Measurements from ENCODE around the gene KLHL29.

KLHL29 gene

DNA sequence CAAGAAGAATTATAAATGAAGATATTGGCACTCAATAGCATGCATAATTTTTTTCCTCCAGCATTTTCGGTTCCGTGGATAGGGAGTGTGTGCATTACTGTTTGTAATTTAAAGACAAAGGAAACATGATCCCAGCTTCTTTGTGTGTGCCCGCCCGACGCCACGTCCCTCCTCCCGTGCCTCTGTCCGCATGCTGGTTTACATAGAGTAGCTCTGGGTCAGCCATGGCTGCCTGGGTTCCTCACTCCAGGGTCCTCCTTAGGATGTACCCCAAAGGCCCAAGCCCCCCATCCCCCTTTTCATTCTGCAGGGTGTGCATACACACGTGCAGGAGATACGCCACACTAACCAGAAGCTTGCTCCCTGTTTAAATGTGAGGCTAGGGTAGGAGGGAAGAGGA lies 214.7 kb downstream of the KLHL29 start:
- DNase-seq: no peak

DNA sequence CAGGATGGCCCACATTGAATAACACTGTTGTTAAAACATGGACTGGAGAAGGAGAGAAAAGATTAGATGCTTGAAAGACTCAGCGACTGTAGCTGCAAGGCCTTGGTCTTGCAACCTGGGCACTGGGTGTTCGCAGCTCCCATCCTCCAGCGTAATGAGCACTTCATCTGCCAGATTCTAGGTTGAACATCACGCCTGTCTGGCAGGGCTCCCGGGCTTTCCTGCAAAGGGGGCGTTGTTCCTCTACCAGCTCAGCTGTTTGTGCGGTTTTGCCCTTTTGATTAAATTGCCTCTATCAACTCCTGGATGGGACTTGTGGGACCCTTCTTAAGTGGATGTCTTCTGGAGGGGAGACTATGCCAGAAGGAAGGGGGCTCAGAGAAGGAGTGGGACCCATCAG lies 215.4 kb downstream of the KLHL29 start:
- DNase-seq: no peak

DNA sequence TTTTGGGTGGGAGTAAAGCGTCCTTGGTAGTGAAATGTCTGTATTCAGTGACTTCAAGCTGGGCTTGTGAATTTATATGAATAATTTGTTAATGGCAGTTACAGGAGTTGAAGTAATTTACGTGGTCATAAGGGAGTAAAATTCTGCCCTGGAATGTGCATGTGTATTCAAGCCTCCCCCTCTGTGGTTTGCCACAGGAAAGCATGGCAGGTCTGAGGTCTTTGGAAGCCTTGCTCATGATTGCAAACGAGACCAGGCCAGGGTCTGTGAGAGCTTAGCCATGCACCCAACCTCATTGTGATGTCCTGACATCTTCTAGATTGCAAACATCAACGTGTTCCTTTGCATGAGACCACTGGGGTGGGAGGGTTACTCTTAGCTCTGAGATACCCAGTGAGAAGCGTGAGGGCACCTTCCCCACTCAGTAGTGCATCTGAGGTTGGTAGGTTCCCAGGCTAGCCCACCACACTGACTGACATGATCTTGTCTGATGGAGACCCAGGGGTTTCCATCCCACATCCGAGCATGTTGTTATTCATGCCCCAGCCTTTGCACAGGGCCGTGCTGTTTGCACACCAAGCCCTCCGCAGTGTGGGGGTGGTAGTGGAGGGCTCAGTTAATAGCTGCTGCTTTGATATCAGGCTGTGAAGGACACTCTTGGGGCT lies 216.5 kb downstream of the KLHL29 start:
- DNase-seq: no peak

DNA sequence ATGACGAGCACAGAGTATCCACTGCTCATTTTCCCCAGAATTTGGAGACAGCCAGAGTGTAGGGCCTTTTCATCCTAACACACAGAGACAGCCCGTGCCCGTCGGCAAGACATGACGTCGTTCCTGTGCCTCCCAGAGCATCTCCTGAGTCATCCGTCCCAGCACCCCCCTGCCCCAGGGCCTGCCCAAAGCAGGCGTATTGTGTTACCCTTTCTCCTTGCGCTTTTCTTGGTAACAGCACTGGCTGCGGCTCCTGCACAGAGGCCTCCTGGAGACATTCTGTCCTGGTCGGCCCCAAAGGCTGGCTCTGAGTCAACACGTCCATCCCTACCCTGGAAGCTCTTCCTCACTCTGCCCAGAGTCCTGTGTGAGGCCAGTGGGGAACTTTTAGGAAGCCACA lies 217.1 kb downstream of the KLHL29 start:
- DNase-seq: no peak

DNA sequence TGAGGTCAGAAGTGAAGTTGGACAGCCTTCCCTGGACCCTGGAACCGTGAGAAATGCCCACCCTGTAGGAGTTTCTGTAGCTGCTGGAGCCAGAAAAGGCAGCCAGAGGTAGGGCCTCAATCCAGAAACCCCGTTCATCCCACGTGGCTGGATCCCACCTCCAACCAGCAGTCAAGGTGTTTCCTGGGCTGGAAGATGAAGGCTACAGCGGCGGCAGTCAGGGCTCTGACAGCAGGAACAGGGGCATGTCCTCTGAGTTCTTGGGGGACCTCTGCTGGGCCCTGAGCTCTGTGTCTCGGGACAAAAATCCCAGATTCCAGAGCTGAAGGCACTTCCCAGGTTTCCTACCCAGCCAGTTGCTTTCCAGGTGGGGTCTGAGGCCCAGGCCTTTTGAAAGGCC lies 218.2 kb downstream of the KLHL29 start:
- DNase-seq: no peak

DNA sequence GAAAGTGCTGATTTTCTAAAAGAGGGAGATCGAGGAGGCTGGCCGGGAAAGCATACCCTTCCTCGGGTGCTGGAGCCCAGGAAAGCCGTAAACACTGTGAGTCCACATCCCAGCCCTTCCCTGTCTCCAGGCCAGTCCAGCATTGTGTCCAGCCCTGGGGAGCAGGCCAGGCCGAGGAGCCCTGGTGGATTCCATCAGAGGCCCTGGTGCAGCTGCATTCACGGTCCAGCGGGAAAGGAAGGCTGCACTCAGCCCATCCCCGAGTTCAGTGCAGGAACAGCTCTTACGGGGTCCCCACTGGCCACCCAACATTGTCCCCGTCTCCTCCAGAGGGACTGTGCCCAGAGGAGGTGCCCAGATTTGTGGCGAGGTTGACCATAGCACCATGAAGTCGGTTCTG lies 218.6 kb downstream of the KLHL29 start:
- DNase-seq: no peak

DNA sequence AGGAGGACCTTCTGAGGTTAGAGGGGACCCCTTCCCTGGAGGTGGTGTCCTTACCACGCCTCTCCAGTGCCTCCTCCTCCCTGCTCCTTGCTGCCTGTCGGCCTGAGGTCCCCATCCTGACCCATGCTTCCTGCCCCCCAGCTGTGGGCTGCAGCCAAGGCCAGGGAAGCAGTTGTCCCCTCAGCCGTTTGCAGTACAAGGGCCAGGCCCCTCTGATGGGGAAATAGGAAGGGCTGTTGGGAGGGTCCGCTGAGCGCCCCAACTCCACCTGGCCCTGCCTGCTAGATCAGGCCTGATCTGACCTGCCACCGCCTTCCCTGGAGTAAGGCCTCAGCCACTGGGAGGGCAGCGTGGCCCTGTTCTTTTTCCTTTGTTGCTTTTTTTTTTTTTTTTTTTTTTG lies 219.8 kb downstream of the KLHL29 start:
- DNase-seq: no peak

DNA sequence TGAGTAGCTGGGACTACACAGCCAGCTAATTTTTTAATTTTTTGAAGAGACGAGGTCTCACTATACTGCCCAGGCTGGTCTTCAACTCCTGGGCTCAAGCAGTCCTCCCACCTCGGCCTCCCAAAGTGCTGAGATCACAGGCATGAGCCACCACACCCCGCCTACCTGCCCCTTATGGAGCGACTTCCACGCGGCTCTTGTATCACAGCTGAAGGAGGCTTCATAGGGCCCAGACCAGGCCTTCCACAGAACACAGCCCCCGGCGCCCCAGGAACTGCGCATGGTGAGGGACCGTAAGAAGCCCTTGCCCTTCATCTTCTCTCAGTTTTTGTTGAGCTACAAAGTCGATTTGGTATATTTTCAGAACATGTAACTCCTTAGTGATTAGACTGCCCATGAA lies 220.3 kb downstream of the KLHL29 start:
- no peak for DNase-seq

DNA sequence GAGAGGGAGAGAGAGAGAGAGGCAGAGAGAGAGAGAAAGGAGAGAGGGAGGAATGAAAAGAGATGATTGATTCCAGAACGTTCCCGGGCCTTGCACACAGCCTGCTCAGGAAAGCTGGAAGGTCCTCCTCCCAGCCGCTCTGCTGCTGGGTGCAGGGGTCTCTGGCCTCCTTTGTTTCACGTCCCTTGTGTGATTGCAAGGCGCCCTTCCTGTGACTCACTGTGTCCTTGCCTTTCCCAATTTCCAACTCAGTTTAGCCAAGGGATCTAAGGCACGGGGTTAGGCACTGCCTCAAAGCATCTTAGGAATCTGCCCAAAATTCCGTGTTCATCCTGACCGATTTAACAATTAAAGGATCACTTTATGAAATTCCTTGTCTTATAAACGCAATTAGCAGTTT lies 221.2 kb downstream of the KLHL29 start:
- no peak for DNase-seq

DNA sequence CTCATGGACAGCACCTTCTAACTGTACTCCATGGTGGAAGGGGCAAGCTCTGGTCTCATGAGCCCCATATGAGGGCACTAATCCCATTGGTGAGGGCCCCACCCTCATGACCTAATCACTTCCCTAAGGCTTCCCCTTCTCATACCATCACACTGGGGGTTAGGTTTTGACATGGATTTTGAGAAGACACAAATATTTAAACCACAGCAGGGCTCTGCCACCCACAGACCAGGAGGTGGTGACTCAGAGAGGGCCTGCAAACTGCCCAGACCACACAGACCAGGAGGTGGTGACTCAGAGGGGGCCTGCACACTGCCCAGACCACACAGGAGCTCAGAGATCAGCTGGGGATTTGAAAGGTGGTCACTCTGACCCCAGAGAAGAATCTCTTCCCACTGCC lies 222.0 kb downstream of the KLHL29 start:
- DNase-seq: no peak

DNA sequence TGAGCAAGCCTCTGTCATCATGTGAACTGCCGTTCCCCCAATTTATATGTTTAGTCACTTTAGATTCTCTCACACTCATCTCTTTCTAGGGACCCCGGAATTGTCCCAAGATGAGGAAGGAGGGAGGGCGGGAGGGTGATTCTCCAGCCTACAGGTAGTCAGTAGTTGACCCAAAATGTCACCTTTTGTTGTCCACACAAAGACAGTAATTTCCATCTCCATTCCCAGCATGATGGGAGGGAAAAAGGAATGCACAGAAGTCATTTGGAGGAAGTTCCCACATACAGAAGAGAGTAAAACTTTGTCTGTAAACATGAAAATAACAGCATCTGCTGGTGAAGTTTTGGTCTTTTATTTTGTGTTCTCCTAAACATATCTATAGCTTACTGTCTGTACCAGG lies 222.9 kb downstream of the KLHL29 start:
- no peak for DNase-seq

DNA sequence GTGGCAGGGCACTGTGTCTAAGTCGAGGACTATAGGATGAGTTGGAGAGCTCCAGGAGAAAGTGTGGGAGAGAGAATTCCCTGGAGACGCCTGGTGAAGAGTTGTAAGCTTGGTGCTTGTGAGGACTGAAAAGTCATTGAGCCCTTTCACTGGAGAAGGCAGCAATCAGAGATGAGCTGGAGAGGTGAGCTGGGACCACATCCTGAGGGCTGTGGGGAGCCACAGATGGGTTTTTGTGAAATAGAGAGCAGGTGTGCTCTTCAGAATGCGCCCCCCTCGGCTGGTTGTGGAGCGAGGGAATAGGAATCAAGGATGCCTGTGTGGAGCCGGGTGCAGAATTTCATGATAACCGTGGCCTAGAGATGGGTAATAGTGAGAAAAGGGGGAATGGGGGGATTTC lies 224.3 kb downstream of the KLHL29 start:
- no peak for DNase-seq

DNA sequence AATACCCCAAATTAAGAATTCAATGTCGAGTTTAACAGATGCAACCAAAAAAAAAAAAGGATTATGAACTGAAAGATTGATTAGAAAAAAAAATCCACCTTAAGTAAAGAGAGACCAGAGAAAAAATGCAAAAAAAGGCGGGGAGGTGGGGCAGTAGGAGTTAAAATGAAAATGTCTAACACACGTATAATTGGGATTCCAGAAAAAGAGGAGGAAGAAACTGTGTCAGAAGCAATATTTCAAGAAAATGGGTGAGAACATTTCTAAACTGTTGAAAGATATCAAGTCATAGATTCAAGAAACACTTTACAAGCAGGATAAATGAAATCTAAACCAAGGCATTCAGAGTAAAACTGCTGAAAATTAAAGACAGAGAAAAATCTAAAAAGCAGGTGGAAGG lies 226.9 kb downstream of the KLHL29 start:
- no peak for DNase-seq

DNA sequence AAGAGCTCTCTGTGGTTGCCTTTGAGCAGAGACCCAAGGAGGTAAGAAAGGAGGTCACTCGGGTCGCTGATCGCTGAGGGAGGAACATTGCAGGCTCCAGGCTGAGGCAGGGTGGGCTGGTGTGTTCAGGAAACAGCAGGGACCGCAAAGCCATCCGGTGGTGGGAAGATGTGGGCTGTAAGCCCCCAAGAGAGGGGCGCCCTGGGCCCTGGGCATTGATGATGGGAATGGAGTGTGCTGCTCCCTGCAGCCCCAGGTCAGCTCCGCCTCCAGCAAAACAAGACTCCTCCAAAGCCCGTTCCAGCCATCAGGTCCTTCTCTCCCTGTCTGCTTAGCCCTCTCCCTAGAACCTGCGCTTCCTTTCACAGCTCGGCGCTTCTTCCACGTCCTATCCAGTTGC lies 229.7 kb downstream of the KLHL29 start:
- DNase-seq: no peak

DNA sequence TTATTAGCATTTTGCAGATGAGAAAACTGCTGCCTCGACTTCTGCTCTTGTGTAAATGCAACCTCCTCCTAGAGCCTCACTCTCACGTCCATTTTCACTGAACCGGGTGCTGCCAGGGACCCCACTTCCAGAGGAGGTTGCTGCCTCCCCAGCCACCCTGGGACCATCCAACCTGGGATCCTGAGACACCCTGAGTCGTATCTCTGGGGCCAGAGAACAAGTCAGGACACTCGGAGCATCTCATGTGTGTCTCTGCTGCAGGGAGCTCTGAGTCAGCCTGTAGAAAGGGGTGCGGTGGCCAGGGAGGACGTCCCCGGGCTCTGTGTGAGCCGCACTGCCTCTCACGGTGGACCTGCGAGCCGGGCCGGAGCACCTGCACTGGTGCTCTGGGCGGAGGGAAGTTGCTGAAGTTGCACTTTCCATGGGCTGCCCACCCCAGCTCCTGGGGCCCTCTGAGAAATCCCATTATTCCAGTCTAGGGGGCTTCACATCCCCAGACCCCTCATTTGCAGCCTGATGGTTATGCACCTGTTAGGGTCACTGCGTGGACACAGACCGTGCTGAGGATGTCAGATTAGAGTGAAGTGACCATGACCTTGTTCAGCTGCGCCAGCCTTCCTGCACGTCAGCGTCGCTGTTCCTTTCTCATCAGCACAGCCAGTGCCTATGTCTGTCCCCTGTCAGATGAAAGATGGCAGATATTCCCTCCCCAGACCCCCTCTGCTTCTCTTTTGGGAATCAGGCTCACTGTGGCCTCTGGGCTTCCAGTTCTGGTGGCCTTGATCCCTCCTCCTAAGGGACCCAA lies 230.4 kb downstream of the KLHL29 start:
- DNase-seq: no peak

DNA sequence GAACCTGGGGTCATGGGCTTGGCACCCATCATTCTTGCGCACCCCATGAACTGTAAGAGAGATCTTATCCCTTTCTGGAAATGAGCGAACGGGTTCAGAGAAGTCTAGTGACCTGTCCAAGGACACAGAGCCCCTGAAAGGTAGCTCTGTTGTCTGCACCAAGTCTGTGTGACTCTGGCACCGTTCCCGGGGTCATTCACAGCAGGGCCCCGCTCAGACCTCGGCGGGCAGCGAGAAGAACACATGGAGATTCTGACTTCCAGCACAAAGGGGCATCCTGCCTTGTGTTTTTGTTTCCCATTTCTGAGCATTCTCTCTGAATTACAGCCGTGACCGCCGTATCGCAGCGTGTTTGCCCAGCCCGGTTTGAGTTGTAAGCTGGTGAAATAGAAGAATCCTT lies 231.7 kb downstream of the KLHL29 start:
- no peak for DNase-seq

DNA sequence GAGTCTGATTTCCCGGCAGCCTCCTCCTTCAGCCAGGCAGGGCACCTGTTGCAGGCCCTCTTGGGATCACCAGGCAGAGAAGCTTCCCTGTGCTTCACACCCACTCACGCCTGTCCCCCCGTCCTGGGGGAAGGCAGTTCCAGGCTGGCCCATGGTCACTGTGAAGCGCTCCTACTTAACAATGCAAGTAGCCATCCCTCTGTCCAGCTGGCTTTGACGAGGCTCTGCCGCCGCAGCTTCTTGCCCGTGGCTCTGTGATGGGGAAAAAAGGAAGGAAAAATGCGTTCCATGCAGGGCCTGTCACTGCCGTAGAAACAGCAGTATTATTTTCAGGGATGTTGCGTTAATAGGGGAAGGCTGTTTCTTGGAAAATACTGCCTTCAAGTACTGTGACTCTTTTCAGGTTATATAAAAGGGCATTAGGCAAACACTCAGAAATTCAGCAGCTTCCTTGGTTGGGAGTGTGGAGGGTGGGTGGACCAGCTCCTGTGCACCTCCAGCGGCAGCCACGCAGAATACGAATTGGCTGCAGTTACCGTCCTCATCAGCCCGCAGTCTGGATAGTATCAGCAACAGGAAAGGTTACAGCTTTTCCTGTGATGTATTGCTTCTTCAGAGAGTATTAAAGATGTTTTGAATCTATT lies 232.3 kb downstream of the KLHL29 start:
- no peak for DNase-seq

DNA sequence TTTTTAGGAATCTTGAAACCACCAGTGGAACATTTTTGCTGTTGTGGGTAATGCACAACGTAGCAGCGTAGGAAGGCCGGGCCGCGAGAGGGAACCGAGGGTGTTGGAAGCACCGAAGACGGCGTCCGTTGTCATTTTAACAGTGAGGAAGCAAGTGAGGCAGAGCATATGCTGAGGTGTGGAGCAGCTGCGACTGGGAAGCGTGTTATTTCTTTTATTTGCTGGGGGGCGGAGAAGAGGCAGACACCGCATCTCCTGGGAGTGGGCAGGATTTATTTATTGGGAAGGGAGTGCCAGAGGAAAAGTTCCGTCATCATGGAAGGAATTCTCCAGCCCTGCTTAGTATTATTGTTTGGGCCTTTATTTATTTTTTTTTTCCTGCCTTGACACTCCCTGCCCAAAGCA lies 232.8 kb downstream of the KLHL29 start:
- no peak for DNase-seq

DNA sequence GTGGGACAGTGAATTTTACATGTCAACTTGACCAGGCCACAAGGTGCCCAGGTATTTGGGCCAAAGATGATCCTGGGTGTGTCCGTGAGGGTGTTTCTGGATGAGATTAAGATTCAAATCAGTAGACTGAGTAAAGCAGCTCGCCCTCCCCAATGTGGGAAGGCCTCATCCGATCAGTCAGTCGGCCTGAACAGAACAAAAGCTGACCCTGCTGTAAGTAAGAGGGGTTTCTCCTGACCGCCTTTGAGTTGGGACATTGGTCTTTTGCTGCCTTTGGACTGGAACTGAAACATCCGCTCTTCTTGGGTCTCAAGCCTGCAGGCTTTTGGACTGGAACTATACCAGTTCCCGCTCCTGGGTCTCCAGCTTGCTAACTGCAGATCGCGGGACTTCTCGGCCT lies 233.3 kb downstream of the KLHL29 start:
- no peak for DNase-seq

DNA sequence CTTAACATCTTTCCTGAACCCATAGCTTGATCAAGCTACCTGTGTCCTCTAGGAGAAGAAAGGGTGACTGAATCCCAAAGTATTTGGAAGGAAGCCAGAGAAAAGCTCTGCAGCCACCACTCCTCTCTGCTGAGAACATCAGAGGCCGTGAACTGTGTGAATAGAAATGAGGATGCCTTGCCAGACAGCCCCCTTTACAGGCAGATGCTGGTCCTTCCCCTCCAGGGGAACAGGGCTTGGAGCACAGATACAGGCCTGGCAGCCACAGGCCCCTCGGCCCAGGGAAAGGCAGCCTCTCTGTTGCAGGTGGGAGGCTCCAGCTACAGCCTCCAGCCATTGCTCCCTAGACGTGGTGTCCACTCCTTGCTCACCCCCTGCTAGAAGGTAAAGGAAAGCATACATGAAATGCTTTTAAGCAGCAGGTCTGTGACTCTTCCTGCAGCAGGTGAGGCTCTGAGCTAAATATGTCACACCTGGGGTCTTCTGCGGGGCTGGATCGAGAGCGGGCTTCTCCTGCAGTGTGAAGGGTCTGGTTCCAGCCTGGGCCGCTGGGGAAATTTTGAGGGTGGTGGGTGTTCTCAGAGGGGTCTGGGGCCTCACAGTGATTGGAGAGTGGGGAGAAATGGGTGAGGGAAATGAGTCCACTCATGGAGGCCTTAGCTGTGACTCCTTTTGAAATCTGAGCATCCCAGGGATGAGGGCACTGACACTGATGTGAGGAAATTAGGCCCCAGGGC lies 234.0 kb downstream of the KLHL29 start:
- DNase-seq: no peak

DNA sequence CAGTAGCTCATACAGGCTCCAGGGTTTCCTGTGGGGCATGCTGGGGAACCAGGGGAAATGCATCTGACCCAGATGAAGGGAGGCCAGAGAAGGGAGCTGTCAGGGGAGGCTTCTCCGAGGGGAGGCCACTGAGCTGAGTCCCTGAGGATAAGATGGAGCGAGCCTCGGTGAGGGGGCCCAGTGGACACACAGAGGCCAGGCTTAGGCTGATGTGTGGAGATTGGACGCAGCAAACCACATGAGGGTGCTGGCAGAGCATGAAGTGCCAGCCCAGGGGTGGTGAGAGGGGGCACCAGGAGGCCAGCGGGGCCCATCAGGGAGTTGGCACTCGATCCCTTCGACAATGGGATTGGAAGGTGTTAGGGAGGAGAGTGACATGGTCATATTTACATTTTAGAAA lies 235.0 kb downstream of the KLHL29 start:
- no peak for DNase-seq

DNA sequence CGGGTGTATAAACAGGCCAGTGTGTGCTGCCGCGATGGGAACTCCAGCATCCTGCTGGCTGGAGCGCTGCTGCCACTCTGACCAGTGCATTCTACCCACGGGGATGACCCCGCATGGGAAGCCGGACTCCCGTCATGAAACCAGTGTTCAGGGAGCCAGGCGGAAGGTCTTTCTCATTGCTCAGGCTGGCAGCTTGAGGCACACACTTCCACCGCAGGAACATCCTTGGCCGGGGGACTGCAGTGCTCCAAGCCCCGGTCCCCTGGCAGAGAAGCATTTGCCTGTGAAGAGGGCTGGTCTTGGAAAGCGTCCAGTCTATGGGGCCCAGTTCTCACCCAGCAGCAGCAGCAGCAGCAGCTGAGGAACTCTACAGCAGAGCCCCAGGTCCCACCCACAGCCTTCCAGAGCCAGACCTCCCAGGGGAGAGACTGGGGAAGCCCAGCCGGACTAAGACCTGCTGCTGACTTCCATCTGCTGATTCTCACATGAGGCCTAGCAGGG lies 235.9 kb downstream of the KLHL29 start:
- no peak for DNase-seq

DNA sequence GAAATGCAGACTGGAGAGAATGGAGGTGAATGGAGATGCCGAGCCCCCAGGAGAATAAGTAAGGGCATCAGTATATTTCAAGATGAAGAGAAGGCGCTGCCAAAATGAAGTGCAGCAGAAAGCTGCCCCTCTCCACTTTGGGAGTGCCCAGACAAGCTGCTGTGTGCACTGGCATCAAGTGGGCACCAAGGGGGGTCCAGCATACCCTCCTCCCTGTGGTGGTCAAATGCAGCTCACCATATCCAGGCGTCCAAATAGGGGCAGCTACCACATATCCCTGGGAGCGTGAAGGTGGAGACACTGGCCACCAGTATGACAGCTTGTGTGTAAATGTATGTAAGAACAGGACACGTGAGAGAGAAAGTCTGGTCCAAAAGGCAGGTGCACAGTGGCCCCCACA lies 236.6 kb downstream of the KLHL29 start:
- no peak for DNase-seq
